HepG2 (cell line): Measurements from ENCODE around the gene INTS6L. TPM values are rescaled to one million over a fixed set of nuclear protein-coding genes. Genes with fewer than 3 reads are reported as not detected.

Experiments used
- ATAC-seq: fragments of 200-7000 bp; cut with Tn5 transposase; 3 replicates; pipeline ENCODE4 v1.9.1; 2020; ENCODE audit warnings: mild to moderate bottlenecking, moderate library complexity
- BruUV-seq: library from RNA; stranded (reverse); fragments of 400-500 nt; replicated peaks from 2 replicates; lab custom pipeline; 2021; lab: Mats Ljungman, UMichigan
- CTCF ChIA-PET: fragments of 300-600 bp; formaldehyde crosslinking; extraction: SDS; loops from one replicate; lab custom pipeline; 2021; ENCODE audit warnings: low total read pairs, inconsistent platforms, low intra/inter-chr PET ratio; lab: Yijun Ruan, JAX
- POLR2A ChIA-PET: fragments of 350-600 bp; sonication (Branson Sonifier 250); formaldehyde crosslinking; loops from one replicate; lab custom pipeline; 2020; ENCODE audit warnings: antibody characterized with exemption, inconsistent platforms; lab: Yijun Ruan, JAX
- DNase-seq: peaks from one replicate; pipeline ENCODE4 v3.0.0-alpha.2; 2015; ENCODE audit warnings: low spot score
- FAIRE-seq: peaks from 3 replicates; lab custom pipeline; 2011; peaks lifted over from hg19 to GRCh38; lab: Jason Lieb, UNC
- H2AFZ ChIP-seq: one replicate; pipeline ENCODE4 v1.6.1; 2011; ENCODE audit warnings: low read length, inconsistent platforms
- H3K27ac ChIP-seq: fragments of 300-600 bp; 3 replicates; pipeline ENCODE4 v1.8.0; 2011; ENCODE audit warnings: mixed run types, mild to moderate bottlenecking, mixed read lengths, low read length, inconsistent platforms; ENCODE audit not compliant: insufficient read depth; ENCODE audit errors: extremely low read length
- H3K27me3 ChIP-seq, 2 experiments: fragments of 200-600 bp in 1 of 2; 2 replicates in 1 of 2; 3 replicates in 1 of 2; pipeline versions ENCODE4 v1.6.0 to v1.8.0; 2011; ENCODE audit warnings: low read length in 2 of 2, mild to moderate bottlenecking in 2 of 2, moderate library complexity in 2 of 2, inconsistent platforms in 1 of 2; ENCODE audit not compliant: insufficient read depth in 2 of 2, control insufficient read depth in 1 of 2
- H3K36me3 ChIP-seq, 2 experiments: fragments of 200-600 bp in 1 of 2; replicated peaks in 1 of 2; 2 replicates in 1 of 2; 3 replicates in 1 of 2; pipeline versions ENCODE4 v1.5.1 to v1.8.0; 2011; ENCODE audit warnings: low read length in 2 of 2, inconsistent platforms in 1 of 2; ENCODE audit not compliant: insufficient read depth in 2 of 2, control insufficient read depth in 1 of 2
- H3K4me1 ChIP-seq: 2 replicates; pipeline ENCODE4 v1.5.1; 2012; ENCODE audit warnings: low read length, inconsistent platforms; ENCODE audit not compliant: insufficient read depth
- H3K4me2 ChIP-seq: 2 replicates; pipeline ENCODE4 v1.6.0; 2011; ENCODE audit warnings: low read depth, low read length, inconsistent platforms
- H3K4me3 ChIP-seq, 3 experiments: fragments of 200-600 bp in 1 of 3; sonication (generic), shearing (Covaris generic) in 1 of 3; replicated peaks in 1 of 3; 2 replicates each; pipeline ENCODE4 v1.5.1; 2011 to 2016; ENCODE audit warnings: low read length in 3 of 3, inconsistent platforms in 2 of 3, low read depth in 2 of 3, mild to moderate bottlenecking in 2 of 3, control low read depth in 1 of 3, mixed read lengths in 1 of 3; ENCODE audit not compliant: insufficient read depth in 1 of 3
- H3K79me2 ChIP-seq: one replicate; pipeline ENCODE4 v1.6.1; 2011; ENCODE audit warnings: low read length, inconsistent platforms; ENCODE audit not compliant: insufficient read depth
- H3K9ac ChIP-seq: 2 replicates; pipeline ENCODE4 v1.6.0; 2011; ENCODE audit warnings: mild to moderate bottlenecking, low read depth, low read length, inconsistent platforms; ENCODE audit not compliant: insufficient read depth
- H3K9me3 ChIP-seq: 2 replicates; pipeline ENCODE4 v1.5.1; 2012; ENCODE audit warnings: mild to moderate bottlenecking, low read length
- H4K20me1 ChIP-seq: 2 replicates; pipeline ENCODE4 v1.6.0; 2011; ENCODE audit warnings: inconsistent platforms, mild to moderate bottlenecking, low read length, moderate library complexity; ENCODE audit not compliant: insufficient read depth
- ARHGAP35 ChIP-seq: sonication (generic); formaldehyde crosslinking; IDR thresholded peaks from 2 replicates; pipeline ENCODE4 v1.9.0; 2022; ENCODE audit warnings: mild to moderate bottlenecking, inconsistent platforms, moderate library complexity, missing genetic modification reagents, borderline replicate concordance
- CBFB ChIP-seq: sonication (generic); formaldehyde crosslinking; IDR thresholded peaks from 2 replicates; pipeline ENCODE4 v1.4.0; 2020; ENCODE audit warnings: missing genetic modification reagents
- KAT7 ChIP-seq: IDR thresholded peaks from 2 replicates; pipeline ENCODE4 v1.6.1; 2018; ENCODE audit warnings: borderline replicate concordance, missing compliant biosample characterization
- MNT ChIP-seq: fragments of 450-650 bp; IDR thresholded peaks from 2 replicates; pipeline ENCODE4 v1.6.1; 2016
- NR2F1 ChIP-seq, 2 experiments: fragments of 450-650 bp in 1 of 2; formaldehyde crosslinking in 1 of 2; IDR thresholded peaks; 2 replicates each; pipeline versions ENCODE4 v1.5.0 to v1.6.1; 2016 to 2020; ENCODE audit warnings: mild to moderate bottlenecking in 1 of 2, missing compliant biosample characterization in 1 of 2, missing genetic modification reagents in 1 of 2, moderate library complexity in 1 of 2
- RAD51 ChIP-seq: fragments of 450-650 bp; IDR thresholded peaks from 2 replicates; pipeline ENCODE4 v1.6.1; 2016; ENCODE audit warnings: borderline replicate concordance
- SNAPC4 ChIP-seq: sonication (generic); formaldehyde crosslinking; IDR thresholded peaks from 2 replicates; pipeline ENCODE4 v1.4.0; 2020; ENCODE audit warnings: mild to moderate bottlenecking, missing genetic modification reagents
- TSC22D2 ChIP-seq: sonication (generic); formaldehyde crosslinking; IDR thresholded peaks from 2 replicates; pipeline ENCODE4 v1.5.1; 2020; ENCODE audit warnings: missing genetic modification reagents, mild to moderate bottlenecking, borderline replicate concordance
- ZNF597 ChIP-seq: sonication (generic); formaldehyde crosslinking; IDR thresholded peaks from 2 replicates; pipeline ENCODE4 v1.5.0; 2020; ENCODE audit warnings: missing genetic modification reagents
- ZSCAN25 ChIP-seq: sonication (generic); formaldehyde crosslinking; IDR thresholded peaks from 2 replicates; pipeline ENCODE4 v1.8.0; 2022; ENCODE audit warnings: mild to moderate bottlenecking, missing genetic modification reagents
- WGBS: methylation state at CpG from one replicate; pipeline ENCODE4 v1.1.6; 2017; ENCODE audit warnings: low lambda C conversion rate; 5-methylcytosine and 5-hydroxymethylcytosine counted together
- in situ Hi-C: cut with HindIII; loops from 2 replicates; pipeline ENCODE4 v1.10.0; 2017; ENCODE audit warnings: low pct_unique_long_range_greater_than_20kb; ENCODE audit not compliant: extremely low pct_ligation_motif_present
- intact Hi-C: fragments of 100-400 bp; cut with micrococcal nuclease; formaldehyde crosslinking; loops from one replicate; pipeline ENCODE4 v1.10.0; 2022; ENCODE audit not compliant: unreplicated experiment
- polyA plus RNA-seq, 8 experiments: library from polyadenylated mRNA; depleted of rRNA in 3 of 8; stranded (reverse) in 7 of 8; unstranded in 1 of 8; fragments of >200 nt; fragmentation: Illumina TruSeq in 4 of 8; extraction: Trizol in 4 of 8; gene quantifications; 2 replicates each; pipeline versions ENCODE4 v1.2.1 to v1.2.3, GENCODE V29; 2011 to 2016; ENCODE audit warnings: low read depth in 4 of 8, missing spikeins in 1 of 8, mixed read lengths in 1 of 8; ENCODE audit not compliant: insufficient read depth in 1 of 8
- total RNA-seq, 5 experiments: library from RNA; depleted of rRNA; stranded (reverse); fragments of >200 nt; fragmentation: Illumina TruSeq; extraction: Trizol; gene quantifications; 2 replicates each; pipeline ENCODE4 v1.2.3, GENCODE V29; 2016; ENCODE audit warnings: low read depth in 1 of 5

The INTS6L gene
- total and polyA plus RNA-seq, 2 of the 13 experiments (the other 11 are each of a cell fraction or from before 2014, with no cell fraction given) = not detected

GRCh38 chrX:135513130-135513515, 7.3 kb upstream of the INTS6L start:
- Histone ChIP-seq H4K20me1 (no peaks in the 10 kb centered on the region), H3K27me3 (no peaks in the 10 kb centered on the region), H3K36me3 (no peaks in the 10 kb centered on the region), H2AFZ (no peak overlapping the region), H3K9ac (no peak overlapping the region), H3K4me3 (no peak overlapping the region), H3K79me2 (no peaks in the 10 kb centered on the region), H3K9me3 (no peaks in the 10 kb centered on the region), H3K4me2 (no peak overlapping the region), H3K4me1 (no peaks in the 10 kb centered on the region), H3K27ac (no peak overlapping the region)
- intact Hi-C loops = no loop called here
- POLR2A ChIA-PET = no interaction called here
- no peak for ATAC-seq
- no peak for DNase-seq
- no TSS peak for BruUV-seq
- CTCF ChIA-PET = no interaction called here
- no CpG with 5 or more reads among the region's 5 CpGs for WGBS
- FAIRE-seq = no peak
- in situ Hi-C loops = no loop called here
- no peak for TF ChIP-seq KAT7 (CRISPR knock-in tag)
- no peak for TF ChIP-seq RAD51
- no peak for TF ChIP-seq TSC22D2 (CRISPR knock-in tag)
- TF ChIP-seq SNAPC4 (CRISPR knock-in tag) = no peak
- no peak for TF ChIP-seq ARHGAP35 (CRISPR knock-in tag)
- no peak for TF ChIP-seq ZNF597 (CRISPR knock-in tag)
- no peak for TF ChIP-seq ZSCAN25 (CRISPR knock-in tag)
- no peak for TF ChIP-seq MNT
- no peak for TF ChIP-seq CBFB
- no peak for TF ChIP-seq NR2F1 (CRISPR knock-in tag; IDR thresholded peaks at IDR 0.05)
